B cell (primary cell): Measurements from ENCODE around the gene PTCD3. TPM values are rescaled to one million over a fixed set of nuclear protein-coding genes. Genes with fewer than 3 reads are reported as not detected.

Experiments
- ATAC-seq: fragments of 200-7000 bp; cut with Tn5 transposase; one replicate; pipeline ENCODE4 v1.10.0; 2021; ENCODE audit warnings: low read depth, mild to moderate bottlenecking, moderate number of reproducible peaks, moderate library complexity
- CTCF ChIA-PET: fragments of 350-600 bp; sonication (Branson Sonifier 250); formaldehyde crosslinking; loops from one replicate; lab custom pipeline; 2021; ENCODE audit warnings: antibody characterized with exemption, inconsistent platforms; lab: Charles Lee
- POLR2A ChIA-PET: fragments of 350-600 bp; sonication (Branson Sonifier 250); formaldehyde crosslinking; loops from one replicate; lab custom pipeline; 2021; ENCODE audit warnings: antibody characterized with exemption; lab: Charles Lee
- DNase-seq: peaks from one replicate; pipeline ENCODE4 v3.0.0; 2013
- H2AFZ ChIP-seq: 2 replicates; pipeline ENCODE4 v1.6.1; 2012; ENCODE audit warnings: mild to moderate bottlenecking, low read depth, low read length; ENCODE audit not compliant: insufficient read depth, poor library complexity, severe bottlenecking
- H3K27ac ChIP-seq, 2 donors: 1 replicate in 1 of 2; 2 replicates in 1 of 2; pipeline ENCODE4 v1.5.1; 2012 to 2013; ENCODE audit warnings: low read length in 2 of 2, mild to moderate bottlenecking in 2 of 2, moderate library complexity in 1 of 2
- H3K27me3 ChIP-seq, 4 experiments: fragments of 200-600 bp in 1 of 4; sonication (generic) in 1 of 4; replicated peaks in 1 of 4; 1 replicate in 2 of 4; 2 replicates in 2 of 4; pipeline versions ENCODE4 v1.6.1 to v1.7.0; 2013 to 2016; ENCODE audit warnings: low read length in 3 of 4, mild to moderate bottlenecking in 2 of 4, mixed read lengths in 1 of 4, moderate library complexity in 1 of 4; ENCODE audit not compliant: insufficient read depth in 4 of 4, control insufficient read depth in 3 of 4; ENCODE audit errors: control extremely low read depth in 1 of 4
- H3K36me3 ChIP-seq, 2 experiments: replicated peaks in 1 of 2; 1 replicate in 1 of 2; 2 replicates in 1 of 2; pipeline versions ENCODE4 v1.6.1 to v1.7.1; 2013; ENCODE audit warnings: low read length in 1 of 2; ENCODE audit not compliant: insufficient read depth in 2 of 2, control insufficient read depth in 1 of 2; ENCODE audit errors: control extremely low read depth in 1 of 2, extremely low read depth in 1 of 2
- H3K4me1 ChIP-seq, 2 donors: fragments of 200-600 bp in 1 of 2; sonication (generic) in 1 of 2; 1 replicate in 1 of 2; 2 replicates in 1 of 2; pipeline versions ENCODE4 v1.5.1 to v1.6.1; 2013 to 2017; ENCODE audit warnings: low read length in 2 of 2; ENCODE audit not compliant: control insufficient read depth in 2 of 2, insufficient read depth in 2 of 2
- H3K4me2 ChIP-seq: replicated peaks from 2 replicates; pipeline ENCODE3; 2012; ENCODE audit warnings: mild to moderate bottlenecking, low read depth, low read length; ENCODE audit not compliant: poor library complexity, severe bottlenecking
- H3K4me3 ChIP-seq, 5 experiments: fragments of 200-600 bp in 1 of 5; sonication (generic) in 1 of 5; 1 replicate in 3 of 5; 2 replicates in 2 of 5; pipeline versions ENCODE4 v1.5.1 to v1.7.0; 2011 to 2016; ENCODE audit warnings: low read length in 4 of 5, mild to moderate bottlenecking in 4 of 5, low read depth in 2 of 5, control low read depth in 1 of 5, moderate library complexity in 1 of 5; ENCODE audit not compliant: insufficient read depth in 1 of 5; ENCODE audit errors: control extremely low read depth in 1 of 5, extremely low read depth in 1 of 5
- H3K79me2 ChIP-seq: fragments of 200-600 bp; sonication (generic); one replicate; pipeline ENCODE4 v1.6.0; 2016; ENCODE audit warnings: low read length; ENCODE audit not compliant: control insufficient read depth, insufficient read depth
- H3K9ac ChIP-seq: fragments of 200-600 bp; sonication (generic); 2 replicates; pipeline ENCODE4 v1.6.1; 2017; ENCODE audit warnings: mild to moderate bottlenecking, low read length, moderate library complexity
- H3K9me3 ChIP-seq, 3 donors: one replicate each; pipeline versions ENCODE4 v1.6.1 to v1.7.1; 2013; ENCODE audit warnings: low read length in 2 of 3; ENCODE audit not compliant: control insufficient read depth in 2 of 3, insufficient read depth in 1 of 3; ENCODE audit errors: control extremely low read depth in 1 of 3
- H4K20me1 ChIP-seq: 2 replicates; pipeline ENCODE4 v1.6.0; 2012; ENCODE audit warnings: mild to moderate bottlenecking, low read length; ENCODE audit not compliant: insufficient read depth, control insufficient read depth, poor library complexity, severe bottlenecking
- H3K27ac Mint-ChIP-seq: one replicate; pipeline ENCODE4 v1.8.0; 2021; ENCODE audit warnings: mixed read lengths
- H3K27me3 Mint-ChIP-seq: one replicate; pipeline ENCODE4 v1.8.0; 2021; ENCODE audit warnings: mixed read lengths
- H3K4me1 Mint-ChIP-seq: one replicate; pipeline ENCODE4 v1.8.0; 2021; ENCODE audit warnings: mixed read lengths
- H3K4me3 Mint-ChIP-seq: one replicate; pipeline ENCODE4 v1.8.0; 2021; ENCODE audit warnings: mixed read lengths
- H3K9me3 Mint-ChIP-seq: one replicate; pipeline ENCODE4 v1.8.0; 2022; ENCODE audit warnings: mixed read lengths; ENCODE audit not compliant: insufficient read depth
- CTCF ChIP-seq: fragments of 200-600 bp; IDR thresholded peaks from one replicate; pipeline ENCODE4 v1.8.0; 2022; ENCODE audit warnings: antibody characterized with exemption, mild to moderate bottlenecking
- EZH2 ChIP-seq: IDR thresholded peaks from 2 replicates; pipeline ENCODE4 v1.6.1; 2012; ENCODE audit warnings: borderline replicate concordance, low read depth, mild to moderate bottlenecking, moderate library complexity, low read length; ENCODE audit not compliant: insufficient read depth, poor library complexity, severe bottlenecking
- WGBS: methylation state at CpG from one replicate; pipeline ENCODE4 v1.1.5; 2013; ENCODE audit warnings: missing lambda C conversion rate; ENCODE audit not compliant: insufficient coverage; 5-methylcytosine and 5-hydroxymethylcytosine counted together
- intact Hi-C: fragments of 100-400 bp; cut with micrococcal nuclease; formaldehyde crosslinking; loops from one replicate; pipeline ENCODE4 v1.10.0; 2022
- polyA plus RNA-seq: library from polyadenylated mRNA; depleted of rRNA; stranded (reverse); fragments of >200 nt; gene quantifications from 2 replicates; pipeline ENCODE4 v1.2.3, GENCODE V29; 2012
- total RNA-seq, 2 donors: library from RNA; stranded (reverse); fragments of 120-200 nt in 1 of 2; gene quantifications; 1 replicate in 1 of 2; 2 replicates in 1 of 2; pipeline versions ENCODE4 v1.2.3 to v1.2.4, GENCODE V29; 2013 to 2022

The PTCD3 gene
- total and polyA plus RNA-seq, 2 donors (not counting 1 experiment from before 2014, with no cell fraction given): 61.4 to 174 TPM

GRCh38 chr2:86123328-86123925 is 17.4 kb downstream of the PTCD3 start:
- H3K36me3 ChIP-seq: peaks cover 13 to 91% of the 10 kb centered on the region in 2 experiments
- DNase-seq (no peak), ATAC-seq (no peak)
- Mint-ChIP-seq H3K4me1 (no peaks in the 10 kb centered on the region), H3K27me3 (no peaks in the 10 kb centered on the region), H3K27ac (no peak overlapping the region), H3K4me3 (no peak overlapping the region), H3K9me3 (no peaks in the 10 kb centered on the region)
- ChIA-PET POLR2A (no interaction called here), CTCF (no interaction called here)
- no peak overlapping the region for H3K27ac ChIP-seq
- peaks cover 4% of the 10 kb centered on the region for H4K20me1 ChIP-seq
- H3K4me2 ChIP-seq: no peak overlapping the region
- WGBS: 100% methylated on average over 1 of the region's 5 CpGs
- TF ChIP-seq EZH2 (no peak), CTCF (no peak)
- H3K4me1 ChIP-seq: no peaks in the 10 kb centered on the region
- H3K9ac ChIP-seq: no peak overlapping the region
- no peaks in the 10 kb centered on the region for H3K9me3 ChIP-seq
- intact Hi-C loops: no loop called here
- H3K27me3 ChIP-seq: no peaks in the 10 kb centered on the region
- H2AFZ ChIP-seq: no peak overlapping the region
- no peak overlapping the region for H3K4me3 ChIP-seq
- peaks cover under 1% of the 10 kb centered on the region for H3K79me2 ChIP-seq

- CTCF ChIA-PET: interaction anchor here (1.8 kb wide), 1 partner anchor 487 kb away, joined by 4 read pairs; no protein-coding TSS in a partner anchor
- Mint-ChIP-seq H3K27me3 (no peaks in the 10 kb centered on the region), H3K4me1 (peaks cover 7% of the 10 kb centered on the region), H3K9me3 (no peaks in the 10 kb centered on the region), H3K27ac (no peak overlapping the region), H3K4me3 (no peak overlapping the region)
- Histone ChIP-seq H3K27ac (no peak overlapping the region), H3K4me2 (no peak overlapping the region), H3K4me1 (no peaks in the 10 kb centered on the region), H3K27me3 (no peaks in the 10 kb centered on the region), H3K9ac (no peak overlapping the region), H2AFZ (no peak overlapping the region), H3K4me3 (no peak overlapping the region), H3K79me2 (no peaks in the 10 kb centered on the region), H3K36me3 (peaks cover 17 to 91% of the 10 kb centered on the region in 2 experiments), H4K20me1 (peaks cover 4% of the 10 kb centered on the region), H3K9me3 (no peaks in the 10 kb centered on the region)
- intact Hi-C loops: no loop called here
- no CpG with 5 or more reads among the region's 5 CpGs for WGBS
- ATAC-seq: no peak
- no peak for DNase-seq
- POLR2A ChIA-PET: no interaction called here
- no peak for TF ChIP-seq EZH2
- no peak for TF ChIP-seq CTCF
Measured at GRCh38 chr2:86124683-86125082, 18.6 kb downstream of the PTCD3 start.
